CD14-positive monocyte (primary cell): ENCODE results near the gene BEST1. TPM values are rescaled to one million over a fixed set of nuclear protein-coding genes. Genes with fewer than 3 reads are reported as not detected.

ENCODE experiments used
- DNase-seq, 3 donors: peaks; one replicate each; pipeline ENCODE4 v3.0.0-alpha.2; 2011 to 2022
- H2AFZ ChIP-seq: 2 replicates; pipeline ENCODE4 v1.6.0; 2012; ENCODE audit warnings: mild to moderate bottlenecking, low read depth, low read length, inconsistent platforms; ENCODE audit not compliant: insufficient read depth, poor library complexity, severe bottlenecking
- H3K27ac ChIP-seq, 2 donors: 1 replicate in 1 of 2; 2 replicates in 1 of 2; pipeline ENCODE4 v1.5.1; 2012 to 2013; ENCODE audit warnings: low read length in 2 of 2, control low read depth in 1 of 2, inconsistent platforms in 1 of 2, low read depth in 1 of 2, mild to moderate bottlenecking in 1 of 2
- H3K27me3 ChIP-seq, 2 donors: one replicate each; pipeline versions ENCODE4 v1.6.0 to v1.6.1; 2011 to 2013; ENCODE audit warnings: low read length in 2 of 2; ENCODE audit not compliant: control insufficient read depth in 2 of 2, insufficient read depth in 2 of 2
- H3K36me3 ChIP-seq, 2 donors: replicated peaks in 1 of 2; 1 replicate in 1 of 2; 2 replicates in 1 of 2; pipeline versions ENCODE4 v1.5.1 to v1.6.1; 2012 to 2013; ENCODE audit warnings: low read length in 2 of 2, control low read depth in 1 of 2, inconsistent platforms in 1 of 2, mild to moderate bottlenecking in 1 of 2; ENCODE audit not compliant: insufficient read depth in 2 of 2, control insufficient read depth in 1 of 2
- H3K4me1 ChIP-seq, 2 donors: 1 replicate in 1 of 2; 2 replicates in 1 of 2; pipeline versions ENCODE4 v1.5.1 to v1.6.1; 2012 to 2013; ENCODE audit warnings: low read length in 2 of 2, control low read depth in 1 of 2, inconsistent platforms in 1 of 2, mild to moderate bottlenecking in 1 of 2, moderate library complexity in 1 of 2; ENCODE audit not compliant: insufficient read depth in 2 of 2, control insufficient read depth in 1 of 2
- H3K4me2 ChIP-seq: replicated peaks from 2 replicates; pipeline ENCODE3; 2012; ENCODE audit warnings: low read length, moderate library complexity, mild to moderate bottlenecking; ENCODE audit not compliant: poor library complexity, severe bottlenecking; ENCODE audit errors: extremely low read depth
- H3K4me3 ChIP-seq, 3 experiments: fragments of 200-600 bp in 1 of 3; sonication (generic) in 1 of 3; replicated peaks in 1 of 3; 1 replicate in 2 of 3; 2 replicates in 1 of 3; pipeline ENCODE4 v1.5.1; 2011 to 2013; ENCODE audit warnings: low read length in 3 of 3, mild to moderate bottlenecking in 3 of 3, control low read depth in 2 of 3, low read depth in 2 of 3, inconsistent platforms in 1 of 3, moderate library complexity in 1 of 3
- H3K79me2 ChIP-seq: 2 replicates; pipeline ENCODE4 v1.6.0; 2012; ENCODE audit warnings: mild to moderate bottlenecking, control low read depth, inconsistent platforms, low read length, moderate library complexity; ENCODE audit not compliant: insufficient read depth
- H3K9ac ChIP-seq: 2 replicates; pipeline ENCODE4 v1.6.0; 2017; ENCODE audit warnings: low read length, mild to moderate bottlenecking; ENCODE audit not compliant: insufficient read depth, poor library complexity, severe bottlenecking
- H3K9me3 ChIP-seq, 2 donors: replicated peaks in 1 of 2; 1 replicate in 1 of 2; 2 replicates in 1 of 2; pipeline versions ENCODE4 v1.5.1 to v1.6.1; 2012 to 2013; ENCODE audit warnings: low read length in 2 of 2, control low read depth in 1 of 2; ENCODE audit not compliant: control insufficient read depth in 1 of 2, insufficient read depth in 1 of 2
- H4K20me1 ChIP-seq: 2 replicates; pipeline ENCODE4 v1.6.0; 2012; ENCODE audit warnings: mild to moderate bottlenecking, low read length, control low read depth, moderate library complexity; ENCODE audit not compliant: insufficient read depth
- H3K27ac Mint-ChIP-seq, 7 donors: one replicate each; pipeline ENCODE4 v1.8.0; 2020; ENCODE audit warnings: mild to moderate bottlenecking in 7 of 7, mixed read lengths in 7 of 7, moderate library complexity in 6 of 7, inconsistent platforms in 2 of 7
- H3K27me3 Mint-ChIP-seq, 3 donors: one replicate each; pipeline ENCODE4 v1.8.0; 2021 to 2022; ENCODE audit warnings: low read depth in 3 of 3, mild to moderate bottlenecking in 3 of 3, mixed read lengths in 3 of 3, moderate library complexity in 3 of 3, inconsistent platforms in 1 of 3
- H3K36me3 Mint-ChIP-seq, 2 donors: one replicate each; pipeline ENCODE4 v1.8.0; 2020; ENCODE audit warnings: mixed read lengths in 2 of 2, inconsistent platforms in 1 of 2, mild to moderate bottlenecking in 1 of 2
- H3K4me1 Mint-ChIP-seq: one replicate; pipeline ENCODE4 v1.8.0; 2020; ENCODE audit warnings: mild to moderate bottlenecking, mixed read lengths
- H3K4me3 Mint-ChIP-seq, 2 donors: one replicate each; pipeline ENCODE4 v1.8.0; 2020; ENCODE audit warnings: mild to moderate bottlenecking in 2 of 2, mixed read lengths in 2 of 2, moderate library complexity in 1 of 2
- H3K9me3 Mint-ChIP-seq, 7 donors: one replicate each; pipeline ENCODE4 v1.8.0; 2020 to 2022; ENCODE audit warnings: mixed read lengths in 7 of 7, mild to moderate bottlenecking in 6 of 7, moderate library complexity in 6 of 7, inconsistent platforms in 2 of 7
- WGBS: methylation state at CpG from one replicate; pipeline ENCODE4 v1.1.5; 2013; ENCODE audit warnings: missing lambda C conversion rate; ENCODE audit not compliant: insufficient coverage; 5-methylcytosine and 5-hydroxymethylcytosine counted together
- intact Hi-C, 2 donors: fragments of 100-400 bp; cut with micrococcal nuclease; formaldehyde crosslinking; loops; one replicate each; pipeline versions ENCODE4 v1.15.0 to v1.15.1; 2023
- polyA plus RNA-seq, 3 donors: library from polyadenylated mRNA; depleted of rRNA in 1 of 3; unstranded in 2 of 3; stranded (reverse) in 1 of 3; fragments of 300-500 nt in 2 of 3; fragments of >200 nt in 1 of 3; fragmentation: Illumina TruSeq in 2 of 3; gene quantifications; 1 replicate in 2 of 3; 2 replicates in 1 of 3; pipeline ENCODE4 v1.2.3, GENCODE V29; 2012 to 2021
- TF ChIP-seq, protein P1 (sequence below): fragments of 200-600 bp; IDR thresholded peaks from one replicate; pipeline ENCODE4 v1.8.0; 2022; ENCODE audit warnings: antibody characterized with exemption, mild to moderate bottlenecking

The BEST1 gene
- polyA plus RNA-seq, 3 donors = 5.9 to 24.9 (median 7.4) TPM

DNA sequence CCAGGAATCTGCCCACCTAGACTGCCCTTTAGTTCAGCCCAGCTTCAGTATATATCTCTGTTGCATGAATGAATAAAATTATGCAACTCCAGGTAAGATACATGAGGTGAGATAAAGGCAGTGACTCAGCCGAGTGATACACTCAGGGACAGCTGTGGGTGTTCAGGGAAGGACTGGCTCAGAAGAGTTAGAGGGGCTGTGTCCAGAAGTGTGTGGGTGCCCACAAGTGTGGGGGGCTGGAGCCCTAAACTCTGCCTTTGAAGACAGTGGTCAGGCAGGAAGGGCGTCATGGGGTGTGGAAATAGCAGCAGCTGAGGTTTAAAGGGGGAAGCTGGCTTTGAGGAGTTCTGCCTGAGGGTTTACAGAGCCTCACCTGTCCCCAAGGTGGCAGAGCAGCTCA, 9.0 kb downstream of the BEST1 start:
- H3K36me3 Mint-ChIP-seq = peaks cover 60 to 80% of the 10 kb centered on the region in 2 donors
- DNase-seq = no peak
- peak overlapping the region in 2 of 7 donors; percentile 55 to 57 for H3K27ac Mint-ChIP-seq
- Histone ChIP-seq H3K27ac (no peak overlapping the region), H3K4me1 (peaks cover 65 to 85% of the 10 kb centered on the region in 2 donors), H3K4me2 (no peak overlapping the region), H3K27me3 (no peaks in the 10 kb centered on the region), H2AFZ (no peak overlapping the region), H4K20me1 (peaks cover 28% of the 10 kb centered on the region), H3K9me3 (no peaks in the 10 kb centered on the region), H3K36me3 (peaks cover 18 to 46% of the 10 kb centered on the region in 2 donors), H3K9ac (no peak overlapping the region), H3K4me3 (no peak overlapping the region), H3K79me2 (peaks cover 23% of the 10 kb centered on the region)
- H3K4me1 Mint-ChIP-seq = peaks cover 77% of the 10 kb centered on the region
- intact Hi-C loops = loop anchor here in 1 of 2 donors (5.0 kb wide), 1 partner anchor 152 kb away; no protein-coding TSS in a partner anchor
- no peak overlapping the region for H3K4me3 Mint-ChIP-seq
- TF ChIP-seq, protein P1, sequence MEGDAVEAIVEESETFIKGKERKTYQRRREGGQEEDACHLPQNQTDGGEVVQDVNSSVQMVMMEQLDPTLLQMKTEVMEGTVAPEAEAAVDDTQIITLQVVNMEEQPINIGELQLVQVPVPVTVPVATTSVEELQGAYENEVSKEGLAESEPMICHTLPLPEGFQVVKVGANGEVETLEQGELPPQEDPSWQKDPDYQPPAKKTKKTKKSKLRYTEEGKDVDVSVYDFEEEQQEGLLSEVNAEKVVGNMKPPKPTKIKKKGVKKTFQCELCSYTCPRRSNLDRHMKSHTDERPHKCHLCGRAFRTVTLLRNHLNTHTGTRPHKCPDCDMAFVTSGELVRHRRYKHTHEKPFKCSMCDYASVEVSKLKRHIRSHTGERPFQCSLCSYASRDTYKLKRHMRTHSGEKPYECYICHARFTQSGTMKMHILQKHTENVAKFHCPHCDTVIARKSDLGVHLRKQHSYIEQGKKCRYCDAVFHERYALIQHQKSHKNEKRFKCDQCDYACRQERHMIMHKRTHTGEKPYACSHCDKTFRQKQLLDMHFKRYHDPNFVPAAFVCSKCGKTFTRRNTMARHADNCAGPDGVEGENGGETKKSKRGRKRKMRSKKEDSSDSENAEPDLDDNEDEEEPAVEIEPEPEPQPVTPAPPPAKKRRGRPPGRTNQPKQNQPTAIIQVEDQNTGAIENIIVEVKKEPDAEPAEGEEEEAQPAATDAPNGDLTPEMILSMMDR = no peak
- peaks cover 0 to 3% (median 0%) of the 10 kb centered on the region in 7 donors for H3K9me3 Mint-ChIP-seq
- H3K27me3 Mint-ChIP-seq = peaks cover 0 to 22% (median 0%) of the 10 kb centered on the region in 3 donors
- 44% methylated on average over 2 of the region's 2 CpGs for WGBS

DNA sequence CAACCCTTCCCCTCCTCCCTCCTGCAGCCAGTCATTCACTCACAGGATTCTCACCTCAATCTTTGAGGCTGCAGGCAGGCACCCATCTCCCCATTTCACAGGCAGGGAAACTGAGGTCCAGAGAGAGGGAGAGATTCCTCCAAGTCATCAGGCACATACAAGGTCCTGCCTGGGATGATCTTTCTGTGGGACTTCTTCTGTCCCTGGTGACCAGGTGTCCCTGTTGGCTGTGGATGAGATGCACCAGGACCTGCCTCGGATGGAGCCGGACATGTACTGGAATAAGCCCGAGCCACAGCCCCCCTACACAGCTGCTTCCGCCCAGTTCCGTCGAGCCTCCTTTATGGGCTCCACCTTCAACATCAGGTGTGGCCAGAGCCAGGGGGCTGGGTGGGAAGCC, 9.5 kb downstream of the BEST1 start:
- intact Hi-C loops = loop anchor here (5.0 kb wide), 2 partner anchors 123 to 152 kb away; no protein-coding TSS in a partner anchor
- peaks cover 33% of the 10 kb centered on the region for H4K20me1 ChIP-seq
- peaks cover 29% of the 10 kb centered on the region for H3K79me2 ChIP-seq
- H3K4me1 Mint-ChIP-seq = peaks cover 75% of the 10 kb centered on the region
- TF ChIP-seq, protein P1 = no peak
- no peaks in the 10 kb centered on the region for H3K9me3 ChIP-seq
- H3K27ac ChIP-seq = no peak overlapping the region
- H3K9ac ChIP-seq = no peak overlapping the region
- peak overlapping the region in 1 of 7 donors; percentile 18 for H3K27ac Mint-ChIP-seq
- H3K4me2 ChIP-seq = no peak overlapping the region
- no peak overlapping the region for H3K4me3 Mint-ChIP-seq
- peaks cover 66 to 86% of the 10 kb centered on the region in 2 donors for H3K36me3 Mint-ChIP-seq
- DNase-seq = no peak
- no peak overlapping the region for H2AFZ ChIP-seq
- no peak overlapping the region for H3K4me3 ChIP-seq
- H3K27me3 ChIP-seq = no peaks in the 10 kb centered on the region
- peaks cover 0 to 3% (median 0%) of the 10 kb centered on the region in 7 donors for H3K9me3 Mint-ChIP-seq
- peaks cover 18 to 52% of the 10 kb centered on the region in 2 donors for H3K36me3 ChIP-seq
- WGBS = 94% methylated on average over 5 of the region's 6 CpGs
- peaks cover 0 to 27% (median 0%) of the 10 kb centered on the region in 3 donors for H3K27me3 Mint-ChIP-seq
- H3K4me1 ChIP-seq = peaks cover 65 to 85% of the 10 kb centered on the region in 2 donors
